Measurements from ENCODE around the gene UBL7. TPM values are rescaled to one million over a fixed set of nuclear protein-coding genes. Genes with fewer than 3 reads are reported as not detected.

UBL7 gene
- total RNA-seq, 1 donor from 2014 or later: 62.6 TPM

DNA sequence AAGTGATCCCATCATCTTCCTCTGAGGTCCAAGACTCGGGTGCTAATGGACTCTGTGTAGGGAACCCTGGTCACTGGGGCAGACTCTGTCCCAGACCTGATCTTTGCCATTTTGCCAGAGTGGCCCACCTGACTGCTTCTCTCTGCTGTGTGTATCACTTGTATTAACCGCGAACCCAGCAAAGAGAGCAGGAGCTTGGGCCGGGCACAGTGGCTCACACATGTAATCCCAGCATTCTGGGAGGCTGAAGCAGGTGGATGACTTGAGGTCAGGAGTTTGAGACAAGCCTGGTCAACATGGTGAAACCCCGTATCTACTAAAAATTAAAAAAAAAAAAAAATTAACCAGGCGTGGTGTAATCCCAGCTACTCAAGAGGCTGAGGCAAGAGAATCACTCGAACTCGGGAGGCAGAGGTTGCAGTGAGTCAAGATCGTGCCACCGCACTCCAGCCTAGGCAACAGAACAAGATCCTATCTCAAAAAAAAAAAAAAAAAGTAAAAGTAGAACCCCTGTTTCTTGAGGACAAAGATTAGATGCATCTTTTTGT, 60.6 kb downstream of the UBL7 start:
- H3K36me3 Mint-ChIP-seq (ENCODE audit: unreplicated experiment): no peaks in the 10 kb centered on the region
- TF ChIP-seq, protein P1, sequence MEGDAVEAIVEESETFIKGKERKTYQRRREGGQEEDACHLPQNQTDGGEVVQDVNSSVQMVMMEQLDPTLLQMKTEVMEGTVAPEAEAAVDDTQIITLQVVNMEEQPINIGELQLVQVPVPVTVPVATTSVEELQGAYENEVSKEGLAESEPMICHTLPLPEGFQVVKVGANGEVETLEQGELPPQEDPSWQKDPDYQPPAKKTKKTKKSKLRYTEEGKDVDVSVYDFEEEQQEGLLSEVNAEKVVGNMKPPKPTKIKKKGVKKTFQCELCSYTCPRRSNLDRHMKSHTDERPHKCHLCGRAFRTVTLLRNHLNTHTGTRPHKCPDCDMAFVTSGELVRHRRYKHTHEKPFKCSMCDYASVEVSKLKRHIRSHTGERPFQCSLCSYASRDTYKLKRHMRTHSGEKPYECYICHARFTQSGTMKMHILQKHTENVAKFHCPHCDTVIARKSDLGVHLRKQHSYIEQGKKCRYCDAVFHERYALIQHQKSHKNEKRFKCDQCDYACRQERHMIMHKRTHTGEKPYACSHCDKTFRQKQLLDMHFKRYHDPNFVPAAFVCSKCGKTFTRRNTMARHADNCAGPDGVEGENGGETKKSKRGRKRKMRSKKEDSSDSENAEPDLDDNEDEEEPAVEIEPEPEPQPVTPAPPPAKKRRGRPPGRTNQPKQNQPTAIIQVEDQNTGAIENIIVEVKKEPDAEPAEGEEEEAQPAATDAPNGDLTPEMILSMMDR (IDR thresholded peaks at IDR 0.05; ENCODE audit: partially characterized antibody, unreplicated experiment): no peak
- no peak for DNase-seq
- peaks cover 2% of the 10 kb centered on the region for H3K9me3 Mint-ChIP-seq (ENCODE audit: unreplicated experiment)
- H3K27me3 Mint-ChIP-seq (ENCODE audit: unreplicated experiment): peaks cover 4% of the 10 kb centered on the region
- no peak overlapping the region for H3K27ac Mint-ChIP-seq (ENCODE audit: unreplicated experiment)
- H3K4me1 Mint-ChIP-seq (ENCODE audit: low read depth, unreplicated experiment): peaks cover 6% of the 10 kb centered on the region
- H3K4me3 Mint-ChIP-seq (ENCODE audit: unreplicated experiment): no peak overlapping the region

DNA sequence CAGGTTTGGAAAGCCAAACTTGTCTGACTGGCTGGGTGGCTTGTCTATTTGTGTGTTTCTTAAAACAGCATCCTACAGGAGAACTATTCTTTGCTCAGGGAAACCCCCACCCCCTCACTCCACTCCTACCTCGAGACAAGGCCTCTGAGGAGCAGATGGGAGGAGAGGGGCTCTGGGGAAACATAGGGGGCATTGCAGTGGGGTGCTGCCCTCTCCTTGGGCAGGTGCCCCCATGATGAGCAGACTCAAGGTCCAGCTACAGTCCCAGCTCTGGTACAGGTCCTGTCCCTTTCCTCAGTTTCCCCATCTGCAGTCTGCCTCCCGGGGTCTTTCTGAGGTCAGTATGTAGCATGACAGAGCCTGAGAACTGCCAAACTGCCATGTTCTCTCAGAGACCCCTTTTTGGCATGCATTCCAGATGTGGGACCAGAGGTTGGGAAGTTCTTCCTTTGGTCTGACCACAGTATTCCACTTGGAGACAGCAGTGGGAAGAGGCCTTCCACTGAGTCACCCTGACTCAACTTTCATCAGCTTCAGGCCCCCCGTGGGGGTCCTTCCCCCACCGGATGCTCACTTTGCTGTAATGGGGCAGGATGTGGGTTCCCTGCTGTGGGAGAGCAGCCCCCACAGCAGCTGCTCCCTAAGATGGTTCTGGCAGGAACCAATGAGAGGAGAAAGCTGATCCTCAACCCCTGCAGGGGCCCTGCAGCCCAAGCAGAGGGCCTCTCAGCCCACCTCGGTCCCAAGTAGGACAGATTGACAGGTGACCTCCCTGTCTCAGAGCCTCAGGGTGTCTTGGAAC, 61.2 kb downstream of the UBL7 start:
- H3K36me3 Mint-ChIP-seq (ENCODE audit: unreplicated experiment): no peaks in the 10 kb centered on the region
- H3K27me3 Mint-ChIP-seq (ENCODE audit: unreplicated experiment): peaks cover 4% of the 10 kb centered on the region
- no peak overlapping the region for H3K27ac Mint-ChIP-seq (ENCODE audit: unreplicated experiment)
- peaks cover 2% of the 10 kb centered on the region for H3K9me3 Mint-ChIP-seq (ENCODE audit: unreplicated experiment)
- peaks cover 6% of the 10 kb centered on the region for H3K4me1 Mint-ChIP-seq (ENCODE audit: low read depth, unreplicated experiment)
- TF ChIP-seq, protein P1 (IDR thresholded peaks at IDR 0.05; ENCODE audit: partially characterized antibody, unreplicated experiment): no peak
- DNase-seq: no peak
- no peak overlapping the region for H3K4me3 Mint-ChIP-seq (ENCODE audit: unreplicated experiment)

DNA sequence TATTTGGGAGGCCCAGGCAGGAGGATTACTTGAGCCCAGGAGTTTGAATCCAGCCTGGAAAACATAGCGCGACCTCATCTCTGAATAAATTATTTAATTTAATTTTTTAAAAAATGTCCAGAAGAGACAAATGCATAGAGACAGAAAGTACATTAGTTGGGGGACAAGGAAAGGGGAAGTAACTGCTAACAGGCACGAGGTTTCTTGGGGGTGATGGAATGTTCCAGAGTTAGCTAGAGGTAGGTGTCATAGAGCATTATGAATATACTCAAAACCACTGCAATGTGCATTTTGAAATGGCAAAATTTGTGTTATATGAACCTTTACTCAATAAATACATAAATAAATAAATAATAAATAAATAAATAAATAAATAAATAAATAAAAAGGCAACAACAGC, 61.9 kb downstream of the UBL7 start:
- H3K27me3 Mint-ChIP-seq (ENCODE audit: unreplicated experiment): peaks cover 5% of the 10 kb centered on the region
- no peak overlapping the region for H3K4me3 Mint-ChIP-seq (ENCODE audit: unreplicated experiment)
- H3K27ac Mint-ChIP-seq (ENCODE audit: unreplicated experiment): no peak overlapping the region
- no peaks in the 10 kb centered on the region for H3K36me3 Mint-ChIP-seq (ENCODE audit: unreplicated experiment)
- H3K9me3 Mint-ChIP-seq (ENCODE audit: unreplicated experiment): peaks cover 3% of the 10 kb centered on the region
- DNase-seq: no peak
- TF ChIP-seq, protein P1 (IDR thresholded peaks at IDR 0.05; ENCODE audit: partially characterized antibody, unreplicated experiment): no peak
- peaks cover 6% of the 10 kb centered on the region for H3K4me1 Mint-ChIP-seq (ENCODE audit: low read depth, unreplicated experiment)

DNA sequence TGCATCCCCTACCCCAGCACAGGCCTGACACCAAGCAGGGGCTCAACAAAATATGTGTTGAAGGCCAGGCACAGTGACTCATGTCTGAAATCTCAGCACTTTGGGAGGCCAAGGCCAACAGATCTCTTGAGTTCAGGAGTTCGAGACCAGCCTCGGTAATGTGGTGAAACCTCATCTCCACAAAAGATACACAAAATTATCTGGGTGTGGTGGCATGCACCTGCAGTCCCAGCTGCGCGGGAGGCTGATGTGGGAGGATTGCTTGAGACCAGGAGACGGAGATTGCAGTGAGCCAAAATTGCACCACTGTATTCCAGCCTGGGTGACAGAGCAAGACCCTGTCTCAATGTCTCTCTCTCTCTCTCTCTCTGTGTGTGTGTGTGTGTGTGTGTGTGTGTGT, 62.8 kb downstream of the UBL7 start:
- H3K36me3 Mint-ChIP-seq (ENCODE audit: unreplicated experiment): no peaks in the 10 kb centered on the region
- H3K9me3 Mint-ChIP-seq (ENCODE audit: unreplicated experiment): peaks cover 3% of the 10 kb centered on the region
- no peak overlapping the region for H3K27ac Mint-ChIP-seq (ENCODE audit: unreplicated experiment)
- TF ChIP-seq, protein P1 (IDR thresholded peaks at IDR 0.05; ENCODE audit: partially characterized antibody, unreplicated experiment): no peak
- peaks cover 5% of the 10 kb centered on the region for H3K27me3 Mint-ChIP-seq (ENCODE audit: unreplicated experiment)
- H3K4me3 Mint-ChIP-seq (ENCODE audit: unreplicated experiment): no peak overlapping the region
- H3K4me1 Mint-ChIP-seq (ENCODE audit: low read depth, unreplicated experiment): peaks cover 7% of the 10 kb centered on the region
- no peak for DNase-seq

Data from glutamatergic neuron (in vitro differentiated cells).